Esophagus (tissue), 2 donors: ENCODE results near the gene TET2. TPM values are rescaled to one million over a fixed set of nuclear protein-coding genes. Genes with fewer than 3 reads are reported as not detected.

ENCODE experiments used
- H3K27ac ChIP-seq, 2 donors: one replicate each; pipeline ENCODE4 v1.5.1; 2013; ENCODE audit warnings: low read depth in 2 of 2, mild to moderate bottlenecking in 2 of 2, inconsistent platforms in 1 of 2, low read length in 1 of 2, moderate library complexity in 1 of 2
- H3K27me3 ChIP-seq, 2 donors: one replicate each; pipeline ENCODE4 v1.6.1; 2013; ENCODE audit warnings: low read length in 2 of 2, control low read depth in 1 of 2, mild to moderate bottlenecking in 1 of 2; ENCODE audit not compliant: insufficient read depth in 2 of 2, control insufficient read depth in 1 of 2
- H3K36me3 ChIP-seq, 2 donors: one replicate each; pipeline ENCODE4 v1.6.1; 2013; ENCODE audit warnings: low read length in 1 of 2; ENCODE audit not compliant: control insufficient read depth in 2 of 2, insufficient read depth in 2 of 2
- H3K4me1 ChIP-seq, 2 donors: one replicate each; pipeline ENCODE4 v1.6.1; 2013; ENCODE audit warnings: low read length in 1 of 2; ENCODE audit not compliant: control insufficient read depth in 2 of 2, insufficient read depth in 2 of 2
- H3K4me3 ChIP-seq, 2 donors: one replicate each; pipeline ENCODE4 v1.5.1; 2013; ENCODE audit warnings: low read length in 2 of 2, mild to moderate bottlenecking in 2 of 2, low read depth in 1 of 2, moderate library complexity in 1 of 2
- H3K9me3 ChIP-seq, 2 donors: one replicate each; pipeline ENCODE4 v1.6.1; 2013; ENCODE audit warnings: mild to moderate bottlenecking in 2 of 2, low read depth in 1 of 2, low read length in 1 of 2, moderate library complexity in 1 of 2; ENCODE audit not compliant: control insufficient read depth in 2 of 2, insufficient read depth in 1 of 2
- WGBS, 2 donors: extraction: QIAGEN DNeasy Blood & Tissue Kit; methylation state at CpG; one replicate each; pipeline ENCODE4 v1.1.7; 2013; 5-methylcytosine and 5-hydroxymethylcytosine counted together
- polyA plus RNA-seq, 2 donors: library from polyadenylated mRNA; stranded (reverse); fragments of 200-250 nt; gene quantifications; one replicate each; pipeline ENCODE4 v1.2.3, GENCODE V29; 2013
- donor health status: healthy with polysubstance abuse.
- donor health status: Bipolar disorder and iron deficiency.

TET2 gene
- polyA plus RNA-seq, 2 donors: 4.7 to 5.3 TPM

DNA sequence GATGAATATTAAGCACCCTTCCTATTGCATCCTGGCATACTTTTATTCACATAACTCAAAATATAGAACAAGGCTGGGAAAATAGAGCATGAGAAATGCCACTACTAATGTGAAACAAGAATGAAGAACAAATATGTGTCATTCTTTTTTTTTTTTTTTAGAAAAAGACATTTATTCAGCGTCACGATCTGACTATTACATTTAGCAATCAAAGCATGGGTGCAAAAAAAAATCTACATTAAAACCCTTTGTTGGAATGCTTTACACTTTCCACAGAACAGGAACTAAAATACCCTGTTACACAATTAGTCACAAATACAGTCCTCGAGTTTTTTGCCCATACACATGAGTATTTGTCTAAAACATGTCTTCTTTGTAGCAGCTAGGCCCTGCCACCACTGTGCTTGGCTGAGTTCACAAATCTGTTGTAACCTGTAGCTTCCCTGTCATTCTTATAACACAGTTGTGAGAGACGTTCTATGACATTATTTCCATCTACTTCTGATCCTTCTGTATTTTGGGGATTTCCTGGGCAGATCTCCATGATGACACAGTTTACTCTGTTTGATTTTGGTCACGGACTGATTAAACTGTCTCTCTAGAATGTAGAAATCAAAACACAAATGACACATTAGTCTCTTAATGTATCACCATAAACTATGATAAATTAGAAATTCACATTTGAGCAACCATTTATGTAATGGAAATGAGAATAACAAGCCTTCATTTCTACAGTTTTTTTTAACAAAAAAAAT lies 9.4 kb upstream of the TET2 start:
- 37 to 49% methylated on average over 5 of the region's 5 CpGs for WGBS, 2 donors

DNA sequence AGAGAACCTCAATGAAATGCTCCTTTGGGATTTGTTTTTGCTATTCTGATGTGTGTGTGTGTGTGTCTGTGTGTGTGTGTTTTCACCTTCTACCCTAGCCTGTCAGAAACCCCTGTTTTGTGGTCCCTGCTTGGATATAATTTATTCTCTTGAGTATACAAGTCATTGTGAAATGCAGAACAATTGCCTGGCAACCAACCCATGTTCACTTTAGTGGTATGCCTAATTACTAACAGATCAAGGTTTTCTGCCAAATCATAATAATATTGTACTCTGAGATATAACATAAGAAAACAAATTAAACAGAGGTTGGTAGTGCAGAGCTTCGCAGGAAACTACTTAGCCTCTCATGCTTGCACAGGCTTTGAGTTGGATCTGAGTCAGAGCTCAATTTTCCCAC lies 7.0 kb upstream of the TET2 start:
- 70 to 82% methylated on average over 1 of the region's 1 CpG for WGBS, 2 donors
- no peaks in the 10 kb centered on the region for H3K9me3 ChIP-seq
- H3K27ac ChIP-seq: no peak overlapping the region
- no peaks in the 10 kb centered on the region for H3K4me1 ChIP-seq
- H3K27me3 ChIP-seq: no peaks in the 10 kb centered on the region
- no peak overlapping the region for H3K4me3 ChIP-seq
- H3K36me3 ChIP-seq: no peaks in the 10 kb centered on the region

More for the DNA sequence above, 9.4 kb upstream of the TET2 start:
- Histone ChIP-seq H3K27me3 (no peaks in the 10 kb centered on the region), H3K4me3 (no peak overlapping the region), H3K9me3 (no peaks in the 10 kb centered on the region), H3K4me1 (no peaks in the 10 kb centered on the region), H3K27ac (no peak overlapping the region), H3K36me3 (no peaks in the 10 kb centered on the region)

DNA sequence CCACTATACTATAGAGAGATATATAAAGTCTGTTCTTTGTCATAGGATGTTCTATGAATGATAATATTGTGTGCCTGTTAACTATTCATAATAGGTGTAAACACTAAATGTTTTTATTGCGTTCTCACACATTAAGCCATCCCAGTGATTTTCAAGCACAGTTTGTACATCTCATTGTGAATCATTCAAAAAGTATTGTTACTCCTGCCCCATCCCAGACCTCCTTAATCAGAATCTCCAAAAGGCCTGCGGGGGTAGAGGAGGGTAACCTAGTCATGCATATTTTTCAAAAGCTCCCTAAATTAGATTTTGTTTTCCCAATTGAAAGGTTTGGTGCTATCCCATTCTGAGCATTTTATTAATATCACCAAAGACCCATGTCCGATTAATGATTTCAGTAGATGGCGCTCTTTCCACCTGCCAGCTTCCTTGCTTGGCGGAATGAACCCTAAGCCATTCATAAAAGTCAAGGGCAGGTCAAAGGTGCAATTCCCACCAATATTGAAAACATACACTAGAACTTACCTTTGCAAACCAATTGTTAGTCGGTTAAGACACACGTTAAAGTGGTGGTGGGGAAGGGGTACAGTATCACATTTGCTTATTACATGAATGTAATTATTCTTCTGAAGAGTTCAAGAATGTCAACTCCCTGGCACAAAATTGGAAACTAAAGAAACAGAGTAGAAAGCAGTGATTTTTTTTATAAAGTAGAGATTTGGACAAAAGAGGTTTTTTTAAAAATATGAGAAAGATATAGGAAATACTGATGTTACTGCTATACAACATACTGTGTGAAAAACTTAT lies 5.8 kb upstream of the TET2 start:
- WGBS, 2 donors: 45 to 54% methylated on average over 7 of the region's 7 CpGs
- Histone ChIP-seq H3K4me3 (no peak overlapping the region), H3K27ac (no peak overlapping the region), H3K4me1 (no peaks in the 10 kb centered on the region), H3K36me3 (no peaks in the 10 kb centered on the region), H3K9me3 (no peaks in the 10 kb centered on the region), H3K27me3 (no peaks in the 10 kb centered on the region)

DNA sequence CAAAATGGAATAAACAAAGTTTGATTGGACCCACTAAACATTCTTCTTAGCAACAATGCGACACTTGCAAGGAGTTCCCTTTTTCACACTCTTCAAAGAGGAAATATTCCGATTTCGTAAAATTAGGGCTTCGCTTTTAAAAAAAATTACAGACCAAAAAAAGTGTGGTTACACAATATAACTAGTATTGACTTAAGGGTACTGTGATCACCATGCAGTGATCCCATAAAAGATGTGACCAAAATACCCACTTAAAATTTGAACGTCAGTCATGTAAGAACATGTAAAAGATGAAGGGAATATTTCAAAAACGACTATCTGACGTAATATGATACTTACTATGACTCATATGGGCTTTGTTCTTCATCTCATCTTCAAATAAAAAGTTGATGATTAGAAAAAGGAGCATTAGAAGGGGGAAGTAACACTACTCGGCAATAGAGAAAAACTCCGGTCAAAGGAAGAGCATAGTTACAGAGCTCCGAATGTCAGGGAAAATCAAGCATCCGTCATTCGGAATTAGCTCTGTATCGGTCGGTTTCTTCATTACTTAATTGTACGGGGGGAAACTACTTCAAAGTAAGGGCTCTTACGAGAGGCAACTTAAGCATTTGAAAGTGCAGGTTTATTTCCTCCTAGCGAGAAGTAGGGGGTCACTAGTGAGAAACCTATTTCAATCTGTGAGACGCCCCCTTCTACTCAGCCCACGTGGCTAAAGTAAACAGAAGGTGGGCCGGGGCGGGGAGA lies 1.3 kb upstream of the TET2 start:
- Histone ChIP-seq H3K9me3 (no peaks in the 10 kb centered on the region), H3K27me3 (no peaks in the 10 kb centered on the region), H3K4me3 (peak overlapping the region; percentile 70 to 73), H3K4me1 (peaks cover 0 to 2% of the 10 kb centered on the region in 2 donors), H3K27ac (peak overlapping the region; percentile 45 to 73), H3K36me3 (no peaks in the 10 kb centered on the region)
- WGBS, 2 donors: 32 to 39% methylated on average over 21 of the region's 21 CpGs

DNA sequence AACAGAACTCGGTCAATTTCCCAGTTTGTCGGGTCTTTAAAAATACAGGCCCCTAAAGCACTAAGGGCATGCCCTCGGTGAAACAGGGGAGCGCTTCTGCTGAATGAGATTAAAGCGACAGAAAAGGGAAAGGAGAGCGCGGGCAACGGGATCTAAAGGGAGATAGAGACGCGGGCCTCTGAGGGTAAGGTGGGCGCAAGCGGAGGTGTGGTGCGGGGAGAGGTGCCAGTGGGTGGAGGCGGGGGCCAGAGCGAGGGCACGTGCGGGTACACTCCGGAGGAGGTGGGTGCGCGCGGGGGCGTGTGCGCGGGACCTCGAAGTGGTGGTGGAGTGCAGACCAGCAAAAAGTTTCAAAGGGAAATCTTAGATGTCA lies 787 bp upstream of the TET2 start:
- Histone ChIP-seq H3K27me3 (no peaks in the 10 kb centered on the region), H3K36me3 (no peaks in the 10 kb centered on the region), H3K4me3 (peak overlapping the region; percentile 70 to 73), H3K9me3 (no peaks in the 10 kb centered on the region), H3K4me1 (peaks cover 0 to 2% of the 10 kb centered on the region in 2 donors), H3K27ac (peak overlapping the region; percentile 73 to 95)
- 1 to 4% methylated on average over 21 to 25 of the region's 25 CpGs for WGBS, 2 donors

DNA sequence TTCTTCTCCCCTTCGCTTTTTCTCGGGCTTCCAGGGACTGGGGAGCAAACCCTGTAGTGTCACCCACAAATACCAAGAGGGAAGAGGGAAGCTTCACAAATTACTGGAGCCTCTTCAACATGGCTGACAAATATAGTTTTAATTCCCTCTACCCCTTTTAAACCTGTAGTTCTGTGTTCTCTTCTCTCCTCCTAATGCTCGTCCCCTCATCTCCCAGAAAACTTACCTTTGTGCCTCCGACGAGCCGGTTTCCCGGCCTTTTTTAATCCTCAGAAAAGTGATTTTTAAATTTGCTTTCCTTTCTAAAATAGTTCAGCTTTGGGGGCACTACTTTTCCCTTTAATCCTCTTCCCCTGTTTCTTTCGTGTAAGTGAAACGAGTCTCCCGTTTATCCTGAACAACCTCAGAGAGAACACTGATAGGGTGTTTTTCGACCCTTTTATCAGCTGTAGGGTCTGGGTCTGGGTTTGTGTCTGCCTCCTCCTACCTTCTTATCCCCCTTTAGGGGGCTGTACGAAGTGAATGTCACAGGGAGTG lies 408 bp downstream of the TET2 start:
- H3K4me3 ChIP-seq: peak overlapping the region; percentile 70 to 73
- WGBS, 2 donors: 0 to 1% methylated on average over 12 of the region's 12 CpGs
- peak overlapping the region; percentile 73 to 95 for H3K27ac ChIP-seq
- H3K36me3 ChIP-seq: no peaks in the 10 kb centered on the region
- H3K9me3 ChIP-seq: no peaks in the 10 kb centered on the region
- no peaks in the 10 kb centered on the region for H3K27me3 ChIP-seq
- peaks cover 0 to 4% of the 10 kb centered on the region in 2 donors for H3K4me1 ChIP-seq

DNA sequence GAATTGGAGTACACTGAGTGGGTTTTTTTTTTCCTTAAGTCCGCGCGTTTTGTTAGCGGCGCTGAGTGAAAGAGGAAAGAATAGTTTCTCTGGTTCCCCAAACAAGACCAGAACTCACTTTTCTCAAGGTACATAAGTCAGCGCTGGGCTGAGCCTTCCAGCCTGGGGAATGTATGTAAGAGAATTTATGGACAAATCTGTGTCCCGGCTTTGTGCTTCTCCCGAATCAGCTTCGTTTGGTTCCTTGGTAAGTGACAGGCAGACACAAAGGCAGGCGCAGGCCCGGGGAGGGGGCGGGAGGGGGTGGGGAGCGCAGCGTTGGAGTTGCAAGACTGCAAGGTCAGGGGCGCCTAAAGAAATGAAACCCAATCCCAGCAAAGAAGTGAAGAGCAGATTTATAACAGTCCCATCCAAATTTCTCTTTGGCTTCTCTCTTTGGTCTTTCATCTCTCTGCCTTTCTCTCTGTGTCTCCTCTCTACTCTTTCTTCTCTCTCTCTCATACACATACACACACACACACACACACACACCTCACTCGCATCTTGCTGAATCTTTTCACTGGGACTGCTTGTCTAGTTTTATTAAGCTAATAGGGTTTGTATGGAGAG lies 981 bp downstream of the TET2 start:
- Histone ChIP-seq H3K36me3 (no peaks in the 10 kb centered on the region), H3K9me3 (no peaks in the 10 kb centered on the region), H3K4me3 (peak overlapping the region; percentile 70 to 73), H3K27ac (peak overlapping the region; percentile 73 to 78), H3K27me3 (no peaks in the 10 kb centered on the region), H3K4me1 (peaks cover 0 to 4% of the 10 kb centered on the region in 2 donors)
- 0 to 1% methylated on average over 16 of the region's 16 CpGs for WGBS, 2 donors

DNA sequence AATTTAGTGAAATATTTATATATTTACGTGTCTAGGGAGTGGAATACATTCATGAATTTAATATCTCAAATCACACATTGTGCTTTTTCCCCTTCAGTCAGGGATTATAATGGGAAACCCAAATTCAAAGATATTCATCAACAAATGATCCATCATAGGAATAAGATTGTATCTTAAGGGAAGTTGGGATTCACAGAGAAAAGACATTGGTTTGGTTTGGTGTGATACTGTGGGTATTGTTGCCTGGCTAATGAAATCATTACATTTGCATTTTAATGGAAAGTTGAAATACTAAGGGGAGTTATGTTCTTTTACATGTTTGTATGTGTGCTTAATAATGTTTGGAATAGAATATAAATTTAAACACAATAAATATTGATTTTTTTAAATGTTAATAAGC lies 1.7 kb downstream of the TET2 start:
- peak overlapping the region in 1 of 2 donors; percentile 73 for H3K4me3 ChIP-seq
- H3K4me1 ChIP-seq: peaks cover 0 to 4% of the 10 kb centered on the region in 2 donors
- no peaks in the 10 kb centered on the region for H3K36me3 ChIP-seq
- H3K9me3 ChIP-seq: no peaks in the 10 kb centered on the region
- no peak overlapping the region for H3K27ac ChIP-seq
- H3K27me3 ChIP-seq: no peaks in the 10 kb centered on the region
- WGBS, 2 donors: 23 to 36% methylated on average over 1 of the region's 1 CpG

DNA sequence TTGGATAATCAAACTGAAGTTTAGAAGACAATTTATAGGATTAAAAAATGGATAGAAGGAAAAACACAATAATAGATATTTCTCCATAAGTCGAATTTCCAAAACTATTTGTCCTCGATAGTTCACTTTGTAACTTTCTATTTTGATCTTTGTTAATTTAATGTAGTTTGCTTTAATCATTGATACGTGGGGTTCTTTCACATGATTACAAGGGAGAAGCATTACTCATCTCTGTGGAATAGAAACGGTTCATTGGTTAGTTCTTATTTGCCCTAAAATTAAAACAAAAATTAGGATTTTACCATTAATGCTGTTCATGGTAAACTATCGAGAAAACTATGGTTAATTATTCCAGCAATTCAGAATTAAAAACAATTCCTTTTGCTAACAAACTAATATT lies 2.1 kb downstream of the TET2 start:
- Histone ChIP-seq H3K36me3 (no peaks in the 10 kb centered on the region), H3K27ac (no peak overlapping the region), H3K4me3 (peak overlapping the region in 1 of 2 donors; percentile 73), H3K9me3 (no peaks in the 10 kb centered on the region), H3K27me3 (no peaks in the 10 kb centered on the region), H3K4me1 (peaks cover 0 to 4% of the 10 kb centered on the region in 2 donors)
- 26 to 30% methylated on average over 5 of the region's 5 CpGs for WGBS, 2 donors
